Gastrocnemius medialis (tissue), 4 donors: ENCODE data around the gene HUS1B. TPM values are rescaled to one million over a fixed set of nuclear protein-coding genes. Genes with fewer than 3 reads are reported as not detected.

Experiments used
- ATAC-seq, 2 donors: fragments of 150-250 bp; one replicate each; pipeline ENCODE4 v1.9.1; 2016
- DNase-seq, 2 donors: peaks; one replicate each; pipeline ENCODE4 v3.0.0-alpha.2; 2019
- H3K27ac ChIP-seq, 4 donors: fragments of 200-600 bp; sonication (generic); 1 replicate in 1 of 4; 2 replicates in 3 of 4; pipeline ENCODE4 v1.5.1; 2016 to 2018; ENCODE audit warnings: mild to moderate bottlenecking in 2 of 4, moderate library complexity in 1 of 4
- H3K27me3 ChIP-seq, 3 donors: fragments of 200-600 bp; sonication (generic) in 2 of 3; 1 replicate in 1 of 3; 2 replicates in 2 of 3; pipeline versions ENCODE4 v1.5.1 to v1.6.0; 2016 to 2019; ENCODE audit warnings: mild to moderate bottlenecking in 1 of 3, moderate library complexity in 1 of 3
- H3K36me3 ChIP-seq, 2 donors: fragments of 200-600 bp; sonication (generic) in 1 of 2; one replicate each; pipeline ENCODE4 v1.5.1; 2017 to 2018
- H3K4me1 ChIP-seq, 2 donors: fragments of 200-600 bp; sonication (generic) in 1 of 2; one replicate each; pipeline ENCODE4 v1.5.1; 2016 to 2017; ENCODE audit warnings: mild to moderate bottlenecking in 2 of 2
- H3K4me3 ChIP-seq, 4 donors: fragments of 200-600 bp; sonication (generic) in 3 of 4; 1 replicate in 1 of 4; 2 replicates in 3 of 4; pipeline ENCODE4 v1.5.1; 2016 to 2019; ENCODE audit warnings: mild to moderate bottlenecking in 2 of 4
- H3K9me3 ChIP-seq, 3 donors: fragments of 200-600 bp; sonication (generic) in 2 of 3; 1 replicate in 1 of 3; 2 replicates in 2 of 3; pipeline ENCODE4 v1.5.1; 2016 to 2019
- POLR2A ChIP-seq, 2 donors: fragments of 450-650 bp; IDR thresholded peaks; one replicate each; pipeline ENCODE4 v1.6.1; 2017; ENCODE audit warnings: antibody characterized with exemption in 2 of 2, mild to moderate bottlenecking in 2 of 2, moderate library complexity in 2 of 2
- in situ Hi-C, 4 donors: fragments of 200-750 bp; cut with MboI; loops; one replicate each; pipeline versions ENCODE4 v1.15.0 to v1.8.0; 2017; ENCODE audit warnings: low sequenced_read_pairs in 4 of 4
- intact Hi-C: fragments of 100-400 bp; cut with DNase I; formaldehyde crosslinking; loops from one replicate; pipeline ENCODE4 v1.15.1; 2023; ENCODE audit warnings: low total_unique reads
- total RNA-seq, 4 donors: library from RNA; depleted of rRNA; stranded (reverse); fragments of >200 nt; gene quantifications; one replicate each; pipeline versions ENCODE4 v1.1.0 to v1.2.3, GENCODE V29; 2016
- TF ChIP-seq, protein P1 (sequence below), 5 experiments: fragments of 450-650 bp in 3 of 5; fragments of 200-600 bp in 2 of 5; sonication (generic) in 2 of 5; IDR thresholded peaks in 4 of 5; conservative IDR thresholded peaks in 1 of 5; 1 replicate in 4 of 5; 2 replicates in 1 of 5; pipeline ENCODE4 v1.5.1; 2016 to 2019; ENCODE audit warnings: antibody characterized with exemption in 5 of 5, mild to moderate bottlenecking in 3 of 5, moderate library complexity in 3 of 5

The HUS1B gene
- total RNA-seq, 4 donors from 2014 or later = 0.97 TPM; not detected in 3

DNA sequence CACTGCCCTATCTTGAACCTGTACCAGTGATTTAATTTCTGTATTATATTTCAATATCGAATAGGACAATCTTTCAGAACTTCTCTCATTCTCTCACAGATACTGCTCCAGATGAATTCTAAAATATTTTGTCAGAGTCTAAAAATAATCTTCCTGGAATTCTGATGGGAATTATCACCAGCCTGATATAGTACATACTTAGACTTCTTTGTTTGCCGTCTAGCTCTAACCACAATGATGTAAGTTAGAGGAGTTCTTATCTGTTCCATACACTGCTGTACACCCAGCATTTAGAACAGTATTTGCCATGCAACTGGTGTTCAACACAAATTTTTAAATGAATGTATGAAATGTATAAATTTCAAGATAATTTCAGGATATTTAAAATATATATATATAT is 1.3 kb upstream of the HUS1B start:
- ATAC-seq (no peak), DNase-seq (no peak)
- Histone ChIP-seq H3K4me3 (no peak overlapping the region), H3K36me3 (no peaks in the 10 kb centered on the region), H3K27me3 (no peaks in the 10 kb centered on the region), H3K9me3 (no peaks in the 10 kb centered on the region), H3K4me1 (peaks cover 2 to 8% of the 10 kb centered on the region in 2 donors), H3K27ac (no peak overlapping the region)
- TF ChIP-seq, protein P1, sequence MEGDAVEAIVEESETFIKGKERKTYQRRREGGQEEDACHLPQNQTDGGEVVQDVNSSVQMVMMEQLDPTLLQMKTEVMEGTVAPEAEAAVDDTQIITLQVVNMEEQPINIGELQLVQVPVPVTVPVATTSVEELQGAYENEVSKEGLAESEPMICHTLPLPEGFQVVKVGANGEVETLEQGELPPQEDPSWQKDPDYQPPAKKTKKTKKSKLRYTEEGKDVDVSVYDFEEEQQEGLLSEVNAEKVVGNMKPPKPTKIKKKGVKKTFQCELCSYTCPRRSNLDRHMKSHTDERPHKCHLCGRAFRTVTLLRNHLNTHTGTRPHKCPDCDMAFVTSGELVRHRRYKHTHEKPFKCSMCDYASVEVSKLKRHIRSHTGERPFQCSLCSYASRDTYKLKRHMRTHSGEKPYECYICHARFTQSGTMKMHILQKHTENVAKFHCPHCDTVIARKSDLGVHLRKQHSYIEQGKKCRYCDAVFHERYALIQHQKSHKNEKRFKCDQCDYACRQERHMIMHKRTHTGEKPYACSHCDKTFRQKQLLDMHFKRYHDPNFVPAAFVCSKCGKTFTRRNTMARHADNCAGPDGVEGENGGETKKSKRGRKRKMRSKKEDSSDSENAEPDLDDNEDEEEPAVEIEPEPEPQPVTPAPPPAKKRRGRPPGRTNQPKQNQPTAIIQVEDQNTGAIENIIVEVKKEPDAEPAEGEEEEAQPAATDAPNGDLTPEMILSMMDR (IDR thresholded peaks at IDR 0.05 in 4 of 5, conservative IDR thresholded peaks at IDR 0.05 in 1 of 5) = no peak
- no peak for TF ChIP-seq POLR2A (IDR thresholded peaks at IDR 0.05)
- in situ Hi-C loops (no loop called here), intact Hi-C loops (no loop called here)

- DNase-seq (no peak), ATAC-seq (no peak)
- no peak overlapping the region for H3K4me3 ChIP-seq
- no peaks in the 10 kb centered on the region for H3K9me3 ChIP-seq
- no peak for TF ChIP-seq POLR2A (IDR thresholded peaks at IDR 0.05)
- TF ChIP-seq, protein P1 (IDR thresholded peaks at IDR 0.05 in 4 of 5, conservative IDR thresholded peaks at IDR 0.05 in 1 of 5) = no peak
- no peak overlapping the region for H3K27ac ChIP-seq
- H3K4me1 ChIP-seq = peaks cover 2 to 8% of the 10 kb centered on the region in 2 donors
- intact Hi-C loops = no loop called here
- in situ Hi-C loops = no loop called here
- no peaks in the 10 kb centered on the region for H3K27me3 ChIP-seq
- H3K36me3 ChIP-seq = no peaks in the 10 kb centered on the region
These were observed 843 bp upstream of the HUS1B start for GRCh38 chr6:657743-658142.

DNA sequence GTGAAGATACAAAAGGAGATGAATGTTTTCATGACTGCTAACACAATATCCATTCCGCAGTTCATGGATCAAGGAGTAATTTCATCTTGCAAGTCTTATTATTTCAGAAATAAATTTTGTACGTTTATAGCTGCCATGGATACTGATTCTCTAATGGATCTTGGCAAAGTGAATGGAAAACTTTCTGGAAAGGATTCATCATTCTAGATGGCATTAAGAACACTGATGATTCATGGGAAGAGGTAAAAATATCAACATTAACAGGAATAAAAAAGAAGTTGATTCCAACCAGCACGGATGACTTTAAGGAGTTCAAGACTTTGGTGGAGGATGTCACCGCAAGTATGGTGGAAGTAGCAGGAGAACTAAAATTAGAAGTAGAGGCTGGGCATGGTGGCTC is 2.8 kb downstream of the HUS1B start:
- intact Hi-C loops = no loop called here
- no peak for TF ChIP-seq POLR2A (IDR thresholded peaks at IDR 0.05)
- TF ChIP-seq, protein P1 (IDR thresholded peaks at IDR 0.05 in 4 of 5, conservative IDR thresholded peaks at IDR 0.05 in 1 of 5) = no peak

GRCh38 chr6:652865-653264 is 4.0 kb downstream of the HUS1B start:
- Histone ChIP-seq H3K27me3 (no peaks in the 10 kb centered on the region), H3K27ac (no peak overlapping the region), H3K9me3 (no peaks in the 10 kb centered on the region), H3K4me1 (peaks cover 0 to 3% of the 10 kb centered on the region in 2 donors), H3K36me3 (no peaks in the 10 kb centered on the region), H3K4me3 (no peak overlapping the region)
- DNase-seq = no peak
- in situ Hi-C loops = no loop called here
- intact Hi-C loops = no loop called here
- TF ChIP-seq, protein P1 (IDR thresholded peaks at IDR 0.05 in 4 of 5, conservative IDR thresholded peaks at IDR 0.05 in 1 of 5) = no peak
- TF ChIP-seq POLR2A (IDR thresholded peaks at IDR 0.05) = no peak
- no peak for ATAC-seq

More for the DNA sequence above, 2.8 kb downstream of the HUS1B start:
- H3K27me3 ChIP-seq = no peaks in the 10 kb centered on the region
- no peaks in the 10 kb centered on the region for H3K36me3 ChIP-seq
- no peaks in the 10 kb centered on the region for H3K9me3 ChIP-seq
- no peak overlapping the region for H3K27ac ChIP-seq
- ATAC-seq = no peak
- DNase-seq = no peak
- in situ Hi-C loops = no loop called here
- H3K4me1 ChIP-seq = peaks cover 0 to 8% of the 10 kb centered on the region in 2 donors
- H3K4me3 ChIP-seq = no peak overlapping the region

DNA sequence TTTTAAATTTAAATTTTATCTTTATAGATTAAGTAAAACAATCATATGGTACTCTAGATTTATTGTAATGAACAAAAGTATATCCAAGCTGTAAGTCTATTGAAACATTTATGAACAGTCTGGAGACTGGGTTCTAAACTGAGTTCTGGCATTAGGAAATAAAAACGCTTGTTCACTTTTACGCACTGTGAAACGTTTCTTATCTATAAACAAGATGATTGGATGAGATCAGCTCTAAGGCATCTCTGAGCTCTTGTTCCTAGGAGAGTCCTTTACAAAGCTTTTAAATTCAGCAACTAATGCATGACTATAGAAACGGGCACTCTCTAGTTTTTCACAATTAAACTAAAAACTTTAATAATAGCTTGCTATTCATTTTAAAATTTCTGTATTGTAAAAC is 6.8 kb downstream of the HUS1B start:
- no peak for ATAC-seq
- in situ Hi-C loops = no loop called here
- no peaks in the 10 kb centered on the region for H3K27me3 ChIP-seq
- H3K4me3 ChIP-seq = no peak overlapping the region
- H3K9me3 ChIP-seq = no peaks in the 10 kb centered on the region
- no peak for DNase-seq
- no peak overlapping the region for H3K27ac ChIP-seq
- H3K36me3 ChIP-seq = no peaks in the 10 kb centered on the region
- no peak for TF ChIP-seq POLR2A (IDR thresholded peaks at IDR 0.05)
- TF ChIP-seq, protein P1 (IDR thresholded peaks at IDR 0.05 in 4 of 5, conservative IDR thresholded peaks at IDR 0.05 in 1 of 5) = no peak
- intact Hi-C loops = no loop called here
- no peaks in the 10 kb centered on the region for H3K4me1 ChIP-seq
